K562 (cell line): ENCODE data around the gene HPDL. TPM values are rescaled to one million over a fixed set of nuclear protein-coding genes. Genes with fewer than 3 reads are reported as not detected.

Source experiments
- ATAC-seq: fragments of 200-7000 bp; cut with Tn5 transposase; 3 replicates; pipeline ENCODE4 v1.9.1; 2020; ENCODE audit warnings: moderate library complexity
- BruUV-seq: library from RNA; stranded (reverse); fragments of 400-500 nt; replicated peaks from 2 replicates; lab custom pipeline; 2021; lab: Mats Ljungman, UMichigan
- CTCF ChIA-PET: fragments of 300-600 bp; formaldehyde crosslinking; extraction: SDS; loops from one replicate; lab custom pipeline; 2021; ENCODE audit warnings: low intra/inter-chr PET ratio; lab: Yijun Ruan, JAX
- POLR2A ChIA-PET: fragments of 300-600, 350-650 bp; sonication (Branson Sonifier 250); formaldehyde crosslinking; extraction: SDS; loops from one replicate; lab custom pipeline; 2021; ENCODE audit warnings: antibody characterized with exemption, inconsistent platforms; lab: Yijun Ruan, JAX
- DNase-seq, 4 experiments: peaks; one replicate each; pipeline versions ENCODE4 v3.0.0 to v3.0.0-alpha.2; 2011 to 2018; ENCODE audit warnings: low spot score in 3 of 4, mixed read lengths in 3 of 4; ENCODE audit errors: extremely low read depth in 1 of 4
- FAIRE-seq: peaks from 2 replicates; lab custom pipeline; 2011; peaks lifted over from hg19 to GRCh38; lab: Jason Lieb, UNC
- H2AFZ ChIP-seq: 2 replicates; pipeline ENCODE4 v1.6.0; 2011; ENCODE audit warnings: low read depth, low read length, control low read depth, inconsistent platforms
- H3K27ac ChIP-seq: fragments of 200-600 bp; 3 replicates; pipeline ENCODE4 v1.8.0; 2011; ENCODE audit warnings: low read depth, mild to moderate bottlenecking, control low read depth, inconsistent platforms, low read length, moderate library complexity, mixed read lengths; ENCODE audit errors: extremely low read depth
- H3K27me3 ChIP-seq, 2 experiments: fragments of 300-600 bp in 1 of 2; 2 replicates in 1 of 2; 3 replicates in 1 of 2; pipeline versions ENCODE4 v1.6.0 to v1.8.0; 2011; ENCODE audit warnings: inconsistent platforms in 2 of 2, low read length in 2 of 2, mild to moderate bottlenecking in 1 of 2, mixed read lengths in 1 of 2, moderate library complexity in 1 of 2; ENCODE audit not compliant: control insufficient read depth in 2 of 2, insufficient read depth in 2 of 2
- H3K36me3 ChIP-seq: fragments of 300-600 bp; 3 replicates; pipeline ENCODE4 v1.8.0; 2011; ENCODE audit warnings: mild to moderate bottlenecking, low read length, inconsistent platforms; ENCODE audit not compliant: control insufficient read depth, insufficient read depth
- H3K4me1 ChIP-seq, 2 experiments: fragments of 200-600 bp in 1 of 2; replicated peaks in 1 of 2; 2 replicates in 1 of 2; 3 replicates in 1 of 2; pipeline versions ENCODE4 v1.5.1 to v1.8.0; 2011; ENCODE audit warnings: inconsistent platforms in 2 of 2, low read length in 2 of 2, mild to moderate bottlenecking in 1 of 2, mixed read lengths in 1 of 2, moderate library complexity in 1 of 2; ENCODE audit not compliant: control insufficient read depth in 2 of 2, insufficient read depth in 2 of 2
- H3K4me2 ChIP-seq: 2 replicates; pipeline ENCODE4 v1.6.1; 2011; ENCODE audit warnings: low read length, control low read depth, inconsistent platforms, mixed read lengths; ENCODE audit not compliant: insufficient read depth
- H3K4me3 ChIP-seq: fragments of 200-600 bp; sonication (generic), shearing (Covaris generic); 2 replicates; pipeline ENCODE4 v1.5.1; 2016; ENCODE audit warnings: control low read depth, inconsistent platforms
- H3K79me2 ChIP-seq: fragments of 200-600 bp; 3 replicates; pipeline ENCODE4 v1.8.0; 2011; ENCODE audit warnings: low read length, inconsistent platforms; ENCODE audit not compliant: control insufficient read depth, insufficient read depth
- H3K9ac ChIP-seq, 2 experiments: 2 replicates each; pipeline versions ENCODE4 v1.6.0 to v1.6.1; 2011; ENCODE audit warnings: low read depth in 2 of 2, low read length in 2 of 2, control low read depth in 1 of 2, inconsistent platforms in 1 of 2, mild to moderate bottlenecking in 1 of 2, mixed read lengths in 1 of 2; ENCODE audit not compliant: insufficient read depth in 1 of 2
- H3K9me1 ChIP-seq: one replicate; pipeline ENCODE4 v1.6.0; 2011; ENCODE audit warnings: inconsistent platforms, mild to moderate bottlenecking, low read length, moderate library complexity; ENCODE audit not compliant: control insufficient read depth, insufficient read depth
- H3K9me3 ChIP-seq: replicated peaks from 2 replicates; pipeline ENCODE4 v1.5.1; 2011; ENCODE audit warnings: low read depth, low read length, inconsistent platforms; ENCODE audit not compliant: control insufficient read depth, insufficient read depth
- H4K20me1 ChIP-seq: replicated peaks from 2 replicates; pipeline ENCODE4 v1.6.1; 2011; ENCODE audit warnings: low read length, inconsistent platforms, mixed read lengths; ENCODE audit not compliant: control insufficient read depth, insufficient read depth
- CBFA2T2 ChIP-seq: fragments of 450-650 bp; conservative IDR thresholded peaks from 2 replicates; pipeline ENCODE4 v1.6.1; 2017; ENCODE audit warnings: mild to moderate bottlenecking
- EP300 ChIP-seq: IDR thresholded peaks from 2 replicates; pipeline ENCODE4 v1.6.1; 2012; ENCODE audit warnings: low read length, improper control_type of control experiment
- FUS ChIP-seq: fragments of 200-400 bp; formaldehyde crosslinking; optimal IDR thresholded peaks from 2 replicates; pipeline ENCODE3; 2017; ENCODE audit warnings: low read depth, low read length
- GMEB1 ChIP-seq: fragments of 250-450 bp; sonication (Bioruptor Pico); IDR thresholded peaks from 2 replicates; pipeline ENCODE4 v1.4.0; 2020; ENCODE audit warnings: mild to moderate bottlenecking
- HDAC8 ChIP-seq: fragments of 450-650 bp; IDR thresholded peaks from 2 replicates; pipeline ENCODE4 v1.6.1; 2016; ENCODE audit warnings: mild to moderate bottlenecking, missing genetic modification characterization, moderate library complexity, missing compliant biosample characterization
- HDGF ChIP-seq: fragments of 450-650 bp; IDR thresholded peaks from 2 replicates; pipeline ENCODE4 v1.6.1; 2016
- KDM1A ChIP-seq, 2 experiments: fragments of 450-650 bp; IDR thresholded peaks; 2 replicates each; pipeline ENCODE4 v1.6.1; 2016; ENCODE audit warnings: mild to moderate bottlenecking in 2 of 2
- NR2C2 ChIP-seq, 2 experiments: fragments of 200-800 bp in 1 of 2; sonication (Bioruptor generic) in 1 of 2; sonication (generic) in 1 of 2; formaldehyde crosslinking in 1 of 2; IDR thresholded peaks; 2 replicates each; pipeline versions ENCODE4 v1.6.1 to v1.8.0; 2016 to 2022; ENCODE audit warnings: mild to moderate bottlenecking in 1 of 2, missing compliant biosample characterization in 1 of 2, missing genetic modification characterization in 1 of 2, missing genetic modification reagents in 1 of 2
- POLR2G ChIP-seq: fragments of 200-400 bp; formaldehyde crosslinking; IDR thresholded peaks from 2 replicates; pipeline ENCODE4 v1.6.1; 2017; ENCODE audit warnings: low read depth, mild to moderate bottlenecking, antibody characterized with exemption, low read length, moderate library complexity
- POLR2H ChIP-seq: IDR thresholded peaks from 2 replicates; pipeline ENCODE4 v1.6.1; 2016; ENCODE audit warnings: missing genetic modification characterization, low read depth, mild to moderate bottlenecking, control low read depth, missing compliant biosample characterization, moderate library complexity
- RNF2 ChIP-seq: sonication (generic); IDR thresholded peaks from 2 replicates; pipeline ENCODE4 v1.6.1; 2016
- SAFB ChIP-seq: fragments of 200-400 bp; formaldehyde crosslinking; IDR thresholded peaks from 2 replicates; pipeline ENCODE4 v1.6.1; 2017; ENCODE audit warnings: low read depth, low read length, borderline replicate concordance
- SAP30 ChIP-seq: fragments of 200-600 bp; sonication (generic); IDR thresholded peaks from 2 replicates; pipeline ENCODE4 v1.6.1; 2012; ENCODE audit warnings: borderline replicate concordance, low read depth, mild to moderate bottlenecking, moderate library complexity, low read length, control low read depth, inconsistent platforms; ENCODE audit not compliant: insufficient read depth, poor library complexity, severe bottlenecking
- TCF3 ChIP-seq: sonication (generic); formaldehyde crosslinking; IDR thresholded peaks from 2 replicates; pipeline ENCODE4 v1.4.0; 2020; ENCODE audit warnings: mild to moderate bottlenecking, missing genetic modification reagents
- ZBTB33 ChIP-seq: sonication (generic); formaldehyde crosslinking; IDR thresholded peaks from 2 replicates; pipeline ENCODE4 v1.8.1; 2023; ENCODE audit warnings: mild to moderate bottlenecking, missing genetic modification reagents
- ZNF316 ChIP-seq: fragments of 450-650 bp; IDR thresholded peaks from 2 replicates; pipeline ENCODE4 v1.6.1; 2016
- ZNF398 ChIP-seq: fragments of 250-450 bp; sonication (Bioruptor Pico); IDR thresholded peaks from 2 replicates; pipeline ENCODE4 v1.8.0; 2021; ENCODE audit warnings: moderate library complexity, mild to moderate bottlenecking, inconsistent platforms
- WGBS: fragments of 100-300 bp; shearing (Covaris generic); methylation state at CpG from one replicate; pipeline ENCODE4 v1.1.6; 2016; ENCODE audit warnings: low coverage, mixed read lengths; ENCODE audit not compliant: insufficient coverage; ENCODE audit errors: missing lambda C conversion rate; 5-methylcytosine and 5-hydroxymethylcytosine counted together
- in situ Hi-C: fragments of 300-500 bp; cut with MboI; formaldehyde crosslinking; loops from 4 replicates; pipeline ENCODE4 v1.15.0; 2018; ENCODE audit warnings: inconsistent platforms, mixed read lengths
- intact Hi-C: fragments of 100-400 bp; cut with micrococcal nuclease; formaldehyde crosslinking; loops from 2 replicates; pipeline ENCODE4 v1.14.2; 2022
- polyA plus RNA-seq, 8 experiments: library from polyadenylated mRNA; depleted of rRNA in 4 of 8; stranded (reverse) in 5 of 8; unstranded in 3 of 8; fragments of >200 nt; fragmentation: Nextera tagmentation in 2 of 8; fragmentation: Illumina TruSeq in 1 of 8; extraction: Ambion mirVana in 2 of 8; extraction: Trizol in 1 of 8; gene quantifications; 2 replicates each; pipeline versions ENCODE4 v1.2.1 to v1.2.3, GENCODE V29; 2011 to 2014; ENCODE audit warnings: inconsistent platforms in 1 of 8, missing spikeins in 1 of 8
- total RNA-seq, 7 experiments: library from RNA; depleted of rRNA in 6 of 7; stranded (reverse); fragments of >200 nt in 6 of 7; fragmentation: Illumina TruSeq in 2 of 7; extraction: Trizol in 2 of 7; gene quantifications; 2 replicates each; pipeline versions ENCODE4 v1.2.1 to v1.2.3, GENCODE V29; 2011 to 2021; ENCODE audit warnings: low replicate concordance in 1 of 7

Gene HPDL
- total and polyA plus RNA-seq, 9 of the 15 experiments (the other 6 are each of a cell fraction or from before 2014, with no cell fraction given), result not detected

GRCh38 chr1:45297666-45298356 is 28.9 kb upstream of the HPDL start:
- Histone ChIP-seq H3K9ac (no peak overlapping the region), H3K4me2 (no peak overlapping the region), H2AFZ (no peak overlapping the region), H3K79me2 (peaks cover 3% of the 10 kb centered on the region; the same call in 1 of the 3 replicates), H3K9me1 (no peaks in the 10 kb centered on the region), H3K4me1 (peaks cover 5 to 17% of the 10 kb centered on the region in 2 experiments; a peak in 4 of 5 replicates), H3K4me3 (no peak overlapping the region), H3K36me3 (no peaks in the 10 kb centered on the region), H3K27me3 (no peaks in the 10 kb centered on the region), H3K9me3 (no peaks in the 10 kb centered on the region), H4K20me1 (no peaks in the 10 kb centered on the region), H3K27ac (no peak overlapping the region)
- 37% methylated on average over 8 of the region's 8 CpGs for WGBS
- BruUV-seq, result no TSS peak
- in situ Hi-C loops, result no loop called here
- ATAC-seq (no peak), DNase-seq (no peak), FAIRE-seq (no peak)
- CTCF ChIA-PET, result interaction anchor here (5.3 kb wide), 1 partner anchor 283 kb away, joined by 58 read pairs; no protein-coding TSS in a partner anchor
- POLR2A ChIA-PET, result interaction anchor here (0.6 to 4.1 kb wide), 5 partner anchors 279 to 522 kb away, joined by 3 to 44 read pairs (median 3); partner anchors contain the start of genes EIF2B3, HECTD3 and UROD
- intact Hi-C loops, result no loop called here
- TF ChIP-seq NR2C2 (CRISPR knock-in tag; IDR thresholded peaks at IDR 0.05), result no peak
- peak; percentile 21; the same call in 1 of the 2 replicates for TF ChIP-seq NR2C2 (tag; IDR thresholded peaks at IDR 0.05)
- 0 out of 2 replicates have a peak, but pooled peaks have one; percentile 8 for TF ChIP-seq TCF3 (CRISPR knock-in tag)
- no peak for TF ChIP-seq ZNF316
- no peak for TF ChIP-seq RNF2
- TF ChIP-seq EP300, result peak; percentile 4; the same call in 1 of the 2 replicates
- TF ChIP-seq SAFB, result no peak
- no peak for TF ChIP-seq ZNF398 (CRISPR knock-in tag)
- TF ChIP-seq HDGF, result no peak
- TF ChIP-seq HDAC8 (tag), result no peak
- TF ChIP-seq GMEB1, result no peak
- TF ChIP-seq POLR2H (tag), result no peak
- no peak for TF ChIP-seq ZBTB33 (CRISPR knock-in tag)
- TF ChIP-seq SAP30, result no peak
- peak; percentile 40 to 65; a peak in 2 of 4 replicates for TF ChIP-seq KDM1A (IDR thresholded peaks at IDR 0.05)
- no peak for TF ChIP-seq POLR2G
- TF ChIP-seq FUS, result no peak
- TF ChIP-seq CBFA2T2, result 0 out of 2 replicates have a peak, but pooled peaks have one; percentile 6
